HT1080 (cell line): ENCODE data around the gene IFFO2. TPM values are rescaled to one million over a fixed set of nuclear protein-coding genes. Genes with fewer than 3 reads are reported as not detected.

Experiments used
- DNase-seq: peaks from one replicate; pipeline ENCODE4 v3.0.0-alpha.2; 2015; ENCODE audit warnings: low read depth
- total RNA-seq: library from RNA; depleted of rRNA; stranded (reverse); fragments of >200 nt; shearing (Covaris generic); gene quantifications from 2 replicates; pipeline ENCODE4 v1.2.3, GENCODE V29; 2014

Gene IFFO2
- total RNA-seq, 1 experiment from 2014 or later = 34.6 TPM

- no peak for DNase-seq
These were observed 35.5 kb downstream of the IFFO2 start for GRCh38 chr1:18920931-18921330.

GRCh38 chr1:18919956-18920355 is 36.5 kb downstream of the IFFO2 start:
- DNase-seq = no peak

- no peak for DNase-seq
These were observed 37.1 kb downstream of the IFFO2 start for GRCh38 chr1:18919197-18919905.

GRCh38 chr1:18918417-18918816 is 38.1 kb downstream of the IFFO2 start:
- DNase-seq = no peak

- no peak for DNase-seq
These were observed 39.2 kb downstream of the IFFO2 start for GRCh38 chr1:18917071-18917799.

GRCh38 chr1:18915341-18915740 is 41.1 kb downstream of the IFFO2 start:
- no peak for DNase-seq

GRCh38 chr1:18913065-18913835 is 43.2 kb downstream of the IFFO2 start:
- DNase-seq = peak; percentile 85

- no peak for DNase-seq
These were observed 43.9 kb downstream of the IFFO2 start for GRCh38 chr1:18912550-18912949.

- no peak for DNase-seq
These were observed 47.3 kb downstream of the IFFO2 start for GRCh38 chr1:18908911-18909771.

- DNase-seq = no peak
These were observed 48.3 kb downstream of the IFFO2 start for GRCh38 chr1:18907917-18908845.

GRCh38 chr1:18907021-18907916 is 49.2 kb downstream of the IFFO2 start:
- DNase-seq = peak; percentile 66

GRCh38 chr1:18903291-18903756 is 53.2 kb downstream of the IFFO2 start:
- no peak for DNase-seq

- peak; percentile 97 for DNase-seq
These were observed 53.8 kb downstream of the IFFO2 start, which contains the start of gene ALDH4A1 for GRCh38 chr1:18902523-18903290. ALDH4A1 (minus strand) TSS chr1:18902555; CDS start chr1:18902523, 32 bp downstream.

GRCh38 chr1:18901952-18902522 is 54.4 kb downstream of the IFFO2 start:
- no peak for DNase-seq

GRCh38 chr1:18901147-18901951 is 55.1 kb downstream of the IFFO2 start:
- DNase-seq = no peak

GRCh38 chr1:18900303-18900841 is 56.1 kb downstream of the IFFO2 start:
- no peak for DNase-seq
